ENCODE measurements around the gene CLN6. TPM values are rescaled to one million over a fixed set of nuclear protein-coding genes. Genes with fewer than 3 reads are reported as not detected.
A peak's percentile ranks its signal among the peaks of the same experiment; 100 is the strongest.

The CLN6 gene
- total RNA-seq, 1 donor from 2014 or later: 19.0 TPM

DNA sequence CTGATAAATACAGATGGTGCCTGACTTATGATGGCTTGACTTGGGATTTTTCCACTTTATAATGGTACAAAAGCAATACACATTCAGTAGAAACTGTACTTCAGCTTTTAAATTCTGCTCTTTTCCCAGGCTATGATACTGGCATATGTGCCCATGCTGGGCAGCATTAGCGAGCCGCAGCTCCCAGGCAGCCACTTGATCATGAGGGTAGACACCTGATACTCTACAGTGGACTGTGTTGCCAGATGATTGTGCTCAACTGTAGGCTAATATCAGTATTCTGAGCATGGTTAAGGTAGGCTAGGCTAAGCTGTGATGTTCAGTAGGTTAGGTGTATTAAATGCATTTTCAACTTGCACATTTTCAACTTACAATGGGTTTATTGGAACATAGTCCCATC, 30.4 kb upstream of the CLN6 start:
- H3K36me3 ChIP-seq (ENCODE audit: insufficient read depth, low read length): no peaks in the 10 kb centered on the region

DNA sequence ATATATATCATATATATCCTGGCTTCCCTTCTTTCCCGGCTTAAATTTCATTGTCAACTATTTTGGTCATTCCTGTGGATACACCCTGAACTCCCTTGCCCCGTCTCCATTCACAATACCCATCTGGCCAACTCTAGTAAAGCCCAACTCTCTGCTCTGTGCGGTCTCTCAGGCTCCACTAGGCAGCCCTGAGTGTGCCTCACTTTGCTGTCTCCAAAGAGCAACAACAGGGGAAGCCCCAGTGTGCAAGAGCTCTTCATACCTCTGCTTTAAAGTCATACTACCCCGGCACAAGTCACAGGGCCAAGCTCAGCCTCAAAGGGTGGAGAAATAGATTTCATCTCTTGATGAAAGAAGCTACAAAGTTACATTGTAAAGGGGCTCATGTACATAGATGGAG, 29.2 kb upstream of the CLN6 start:
- Histone ChIP-seq H3K79me2 (ENCODE audit: insufficient read depth, low read length) (no peaks in the 10 kb centered on the region), H3K9ac (ENCODE audit: low read length) (no peak overlapping the region), H3K36me3 (ENCODE audit: insufficient read depth, low read length) (no peaks in the 10 kb centered on the region), H3K4me1 (ENCODE audit: insufficient read depth, low read length) (peaks cover 9% of the 10 kb centered on the region), H3K4me3 (ENCODE audit: insufficient read depth, low read depth, low read length) (no peak overlapping the region), H3K27ac (ENCODE audit: low read depth, low read length) (no peak overlapping the region), H3K27me3 (ENCODE audit: insufficient read depth, low read length) (peaks cover 6% of the 10 kb centered on the region), H2AFZ (ENCODE audit: low read depth, low read length) (no peak overlapping the region), H3K4me2 (ENCODE audit: low read length) (no peak overlapping the region), H4K20me1 (ENCODE audit: insufficient read depth, low read length) (no peaks in the 10 kb centered on the region), H3K9me3 (ENCODE audit: insufficient read depth, low read depth, low read length) (no peaks in the 10 kb centered on the region)
- H3K4me1 Mint-ChIP-seq (ENCODE audit: low read depth, unreplicated experiment): peaks cover 5% of the 10 kb centered on the region
- TF ChIP-seq, protein P1, sequence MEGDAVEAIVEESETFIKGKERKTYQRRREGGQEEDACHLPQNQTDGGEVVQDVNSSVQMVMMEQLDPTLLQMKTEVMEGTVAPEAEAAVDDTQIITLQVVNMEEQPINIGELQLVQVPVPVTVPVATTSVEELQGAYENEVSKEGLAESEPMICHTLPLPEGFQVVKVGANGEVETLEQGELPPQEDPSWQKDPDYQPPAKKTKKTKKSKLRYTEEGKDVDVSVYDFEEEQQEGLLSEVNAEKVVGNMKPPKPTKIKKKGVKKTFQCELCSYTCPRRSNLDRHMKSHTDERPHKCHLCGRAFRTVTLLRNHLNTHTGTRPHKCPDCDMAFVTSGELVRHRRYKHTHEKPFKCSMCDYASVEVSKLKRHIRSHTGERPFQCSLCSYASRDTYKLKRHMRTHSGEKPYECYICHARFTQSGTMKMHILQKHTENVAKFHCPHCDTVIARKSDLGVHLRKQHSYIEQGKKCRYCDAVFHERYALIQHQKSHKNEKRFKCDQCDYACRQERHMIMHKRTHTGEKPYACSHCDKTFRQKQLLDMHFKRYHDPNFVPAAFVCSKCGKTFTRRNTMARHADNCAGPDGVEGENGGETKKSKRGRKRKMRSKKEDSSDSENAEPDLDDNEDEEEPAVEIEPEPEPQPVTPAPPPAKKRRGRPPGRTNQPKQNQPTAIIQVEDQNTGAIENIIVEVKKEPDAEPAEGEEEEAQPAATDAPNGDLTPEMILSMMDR (IDR thresholded peaks at IDR 0.05; ENCODE audit: insufficient read depth, low read depth, low read length): no peak
- TF ChIP-seq EZH2 (IDR thresholded peaks at IDR 0.05; ENCODE audit: insufficient read depth, low read length): no peak
- peaks cover 5% of the 10 kb centered on the region for H3K27me3 Mint-ChIP-seq (ENCODE audit: low read depth, unreplicated experiment)
- H3K4me3 Mint-ChIP-seq (ENCODE audit: unreplicated experiment): peak overlapping the region; percentile 6
- FAIRE-seq (no peak), DNase-seq (ENCODE audit: low read depth) (no peak)
- H3K27ac Mint-ChIP-seq (ENCODE audit: unreplicated experiment): no peak overlapping the region
- no peaks in the 10 kb centered on the region for H3K36me3 Mint-ChIP-seq (ENCODE audit: low read depth, unreplicated experiment)
- H3K9me3 Mint-ChIP-seq (ENCODE audit: unreplicated experiment): no peaks in the 10 kb centered on the region

More for the DNA sequence above, 30.4 kb upstream of the CLN6 start:
- H3K4me2 ChIP-seq (ENCODE audit: low read length): no peak overlapping the region
- no peaks in the 10 kb centered on the region for H3K36me3 Mint-ChIP-seq (ENCODE audit: low read depth, unreplicated experiment)
- H2AFZ ChIP-seq (ENCODE audit: low read depth, low read length): no peak overlapping the region
- H3K27me3 Mint-ChIP-seq (ENCODE audit: low read depth, unreplicated experiment): peaks cover 5% of the 10 kb centered on the region
- no peak overlapping the region for H3K4me3 Mint-ChIP-seq (ENCODE audit: unreplicated experiment)
- peaks cover 9% of the 10 kb centered on the region for H3K4me1 ChIP-seq (ENCODE audit: insufficient read depth, low read length)
- no peaks in the 10 kb centered on the region for H3K9me3 ChIP-seq (ENCODE audit: insufficient read depth, low read depth, low read length)
- H3K9me3 Mint-ChIP-seq (ENCODE audit: unreplicated experiment): no peaks in the 10 kb centered on the region
- no peak overlapping the region for H3K27ac ChIP-seq (ENCODE audit: low read depth, low read length)
- DNase-seq (ENCODE audit: low read depth) (no peak), FAIRE-seq (no peak)
- H3K4me1 Mint-ChIP-seq (ENCODE audit: low read depth, unreplicated experiment): peaks cover 5% of the 10 kb centered on the region
- no peak overlapping the region for H3K9ac ChIP-seq (ENCODE audit: low read length)
- H3K27ac Mint-ChIP-seq (ENCODE audit: unreplicated experiment): no peak overlapping the region
- no peaks in the 10 kb centered on the region for H3K79me2 ChIP-seq (ENCODE audit: insufficient read depth, low read length)
- H4K20me1 ChIP-seq (ENCODE audit: insufficient read depth, low read length): no peaks in the 10 kb centered on the region
- H3K27me3 ChIP-seq (ENCODE audit: insufficient read depth, low read length): peaks cover 12% of the 10 kb centered on the region
- TF ChIP-seq EZH2 (IDR thresholded peaks at IDR 0.05; ENCODE audit: insufficient read depth, low read length): no peak
- TF ChIP-seq, protein P1 (IDR thresholded peaks at IDR 0.05; ENCODE audit: insufficient read depth, low read depth, low read length): no peak
- no peak overlapping the region for H3K4me3 ChIP-seq (ENCODE audit: insufficient read depth, low read depth, low read length)

DNA sequence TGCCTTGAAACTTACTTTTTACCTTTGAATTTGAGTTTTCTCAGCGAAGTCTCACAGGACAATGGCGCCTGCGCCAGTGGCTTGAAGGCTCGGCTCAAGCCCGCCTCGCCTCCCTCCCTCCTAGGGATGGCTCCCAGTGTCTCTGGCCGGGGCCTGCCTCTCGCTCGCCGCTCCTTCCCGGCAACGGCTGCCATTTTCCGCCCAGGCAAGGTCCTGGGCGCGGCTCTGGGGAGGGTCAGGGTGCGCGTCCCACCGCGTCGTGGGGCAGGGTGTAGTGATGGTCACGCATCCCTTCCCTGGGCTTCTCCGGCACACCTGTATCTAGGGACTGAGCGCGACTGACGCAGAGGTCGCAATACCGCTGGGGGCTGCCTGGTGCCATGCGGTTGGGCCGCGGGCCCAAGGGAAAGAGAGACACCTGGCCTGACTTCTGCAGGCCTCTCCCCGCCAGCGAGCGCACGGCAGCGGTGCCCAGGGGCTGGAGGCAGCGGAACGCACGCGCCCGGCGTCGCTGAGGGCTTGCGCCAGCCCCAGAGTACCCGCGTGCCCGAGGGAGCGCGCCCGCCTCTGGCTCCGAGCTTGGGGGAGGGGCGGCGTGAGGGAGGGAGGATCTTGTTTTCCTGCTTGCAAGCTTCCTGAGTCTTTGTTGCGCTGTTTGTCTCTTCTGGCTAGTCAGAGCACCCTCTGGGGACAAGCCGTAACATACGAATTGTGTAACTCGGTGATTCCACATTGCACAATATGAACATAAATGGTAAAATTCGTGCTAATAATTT, 27.3 kb upstream of the CLN6 start:
- Histone ChIP-seq H3K4me2 (ENCODE audit: low read length) (peak overlapping the region; percentile 93), H3K79me2 (ENCODE audit: insufficient read depth, low read length) (no peaks in the 10 kb centered on the region), H3K27ac (ENCODE audit: low read depth, low read length) (peak overlapping the region; percentile 40), H3K4me1 (ENCODE audit: insufficient read depth, low read length) (peaks cover 9% of the 10 kb centered on the region), H4K20me1 (ENCODE audit: insufficient read depth, low read length) (no peaks in the 10 kb centered on the region), H3K4me3 (ENCODE audit: insufficient read depth, low read depth, low read length) (peak overlapping the region; percentile 68), H3K9ac (ENCODE audit: low read length) (peak overlapping the region; percentile 73), H2AFZ (ENCODE audit: low read depth, low read length) (peak overlapping the region; percentile 96), H3K36me3 (ENCODE audit: insufficient read depth, low read length) (no peaks in the 10 kb centered on the region), H3K9me3 (ENCODE audit: insufficient read depth, low read depth, low read length) (no peaks in the 10 kb centered on the region), H3K27me3 (ENCODE audit: insufficient read depth, low read length) (peaks cover 6% of the 10 kb centered on the region)
- DNase-seq (ENCODE audit: low read depth) (peak; percentile 52), FAIRE-seq (no peak)
- Mint-ChIP-seq H3K4me3 (ENCODE audit: unreplicated experiment) (peak overlapping the region; percentile 66), H3K27ac (ENCODE audit: unreplicated experiment) (no peak overlapping the region), H3K36me3 (ENCODE audit: low read depth, unreplicated experiment) (no peaks in the 10 kb centered on the region), H3K4me1 (ENCODE audit: low read depth, unreplicated experiment) (peaks cover 5% of the 10 kb centered on the region), H3K9me3 (ENCODE audit: unreplicated experiment) (no peaks in the 10 kb centered on the region), H3K27me3 (ENCODE audit: low read depth, unreplicated experiment) (peaks cover 5% of the 10 kb centered on the region)
- no peak for TF ChIP-seq EZH2 (IDR thresholded peaks at IDR 0.05; ENCODE audit: insufficient read depth, low read length)
